Cardiac muscle cell (in vitro differentiated cells and primary cell): ENCODE measurements around the gene SLC25A39. TPM values are rescaled to one million over a fixed set of nuclear protein-coding genes. Genes with fewer than 3 reads are reported as not detected.

Source experiments
- DNase-seq, 2 donors: peaks; one replicate each; pipeline versions ENCODE4 v3.0.0 to v3.0.0-alpha.2; 2010 to 2017; ENCODE audit warnings: low read depth in 1 of 2, low spot score in 1 of 2
- H3K27ac ChIP-seq: fragments of 200-600 bp; sonication (generic); 2 replicates; pipeline ENCODE4 v1.5.1; 2016
- H3K27me3 ChIP-seq: fragments of 200-600 bp; sonication (generic); 2 replicates; pipeline ENCODE4 v1.6.0; 2016; ENCODE audit warnings: control low read depth
- H3K36me3 ChIP-seq: fragments of 200-600 bp; sonication (generic); 2 replicates; pipeline ENCODE4 v1.5.1; 2016; ENCODE audit warnings: control low read depth
- H3K4me1 ChIP-seq: fragments of 200-600 bp; sonication (generic); 2 replicates; pipeline ENCODE4 v1.8.1; 2017; ENCODE audit warnings: low read depth, mild to moderate bottlenecking, mixed run types
- H3K4me3 ChIP-seq: fragments of 200-600 bp; sonication (generic); 2 replicates; pipeline ENCODE4 v1.5.1; 2016; ENCODE audit warnings: mild to moderate bottlenecking
- H3K9me3 ChIP-seq: fragments of 200-600 bp; sonication (generic); 2 replicates; pipeline ENCODE4 v1.5.1; 2017; ENCODE audit warnings: low read depth, mild to moderate bottlenecking, control low read depth
- CTCF ChIP-seq: IDR thresholded peaks from 2 replicates; pipeline ENCODE4 v1.5.1; 2012; ENCODE audit warnings: low read depth, mild to moderate bottlenecking, low read length
- polyA plus RNA-seq: library from polyadenylated mRNA; unstranded; fragments of >200 nt; fragmentation: Nextera tagmentation; extraction: Ambion mirVana; gene quantifications from 2 replicates; pipeline ENCODE4 v1.2.1, GENCODE V29; 2016
- total RNA-seq: library from RNA; depleted of rRNA; stranded (reverse); fragments of >200 nt; gene quantifications from 2 replicates; pipeline ENCODE4 v1.2.3, GENCODE V29; 2016

Gene SLC25A39
- total and polyA plus RNA-seq, 2 experiments from 2014 or later, result 228 to 284 TPM

GRCh38 chr17:44355642-44356099 lies 31.0 kb upstream of the SLC25A39 start:
- Histone ChIP-seq H3K4me3 (no peak overlapping the region), H3K27ac (no peak overlapping the region), H3K27me3 (no peaks in the 10 kb centered on the region), H3K36me3 (no peaks in the 10 kb centered on the region), H3K9me3 (no peaks in the 10 kb centered on the region), H3K4me1 (peaks cover 9% of the 10 kb centered on the region)
- no peak for DNase-seq
- TF ChIP-seq CTCF, result no peak

- Histone ChIP-seq H3K27me3 (no peaks in the 10 kb centered on the region), H3K27ac (no peak overlapping the region), H3K9me3 (no peaks in the 10 kb centered on the region), H3K4me1 (peaks cover 3% of the 10 kb centered on the region), H3K36me3 (no peaks in the 10 kb centered on the region), H3K4me3 (no peak overlapping the region)
- TF ChIP-seq CTCF, result peak; percentile 27
- peak; percentile 37 to 79 for DNase-seq
These were observed 30.2 kb upstream of the SLC25A39 start for GRCh38 chr17:44354582-44355561.

GRCh38 chr17:44353672-44354331 lies 29.2 kb upstream of the SLC25A39 start:
- Histone ChIP-seq H3K4me3 (peak overlapping the region; percentile 21), H3K36me3 (no peaks in the 10 kb centered on the region), H3K27me3 (no peaks in the 10 kb centered on the region), H3K27ac (no peak overlapping the region), H3K4me1 (no peaks in the 10 kb centered on the region), H3K9me3 (no peaks in the 10 kb centered on the region)
- peak; percentile 26 to 64 for DNase-seq
- TF ChIP-seq CTCF, result no peak

- TF ChIP-seq CTCF, result no peak
- Histone ChIP-seq H3K4me3 (peak overlapping the region; percentile 21), H3K27me3 (no peaks in the 10 kb centered on the region), H3K36me3 (no peaks in the 10 kb centered on the region), H3K9me3 (no peaks in the 10 kb centered on the region), H3K27ac (no peak overlapping the region), H3K4me1 (no peaks in the 10 kb centered on the region)
- no peak for DNase-seq
These were observed 28.4 kb upstream of the SLC25A39 start for GRCh38 chr17:44352828-44353671.
